ENCODE data around the gene KRT33B.

KRT33B gene

DNA sequence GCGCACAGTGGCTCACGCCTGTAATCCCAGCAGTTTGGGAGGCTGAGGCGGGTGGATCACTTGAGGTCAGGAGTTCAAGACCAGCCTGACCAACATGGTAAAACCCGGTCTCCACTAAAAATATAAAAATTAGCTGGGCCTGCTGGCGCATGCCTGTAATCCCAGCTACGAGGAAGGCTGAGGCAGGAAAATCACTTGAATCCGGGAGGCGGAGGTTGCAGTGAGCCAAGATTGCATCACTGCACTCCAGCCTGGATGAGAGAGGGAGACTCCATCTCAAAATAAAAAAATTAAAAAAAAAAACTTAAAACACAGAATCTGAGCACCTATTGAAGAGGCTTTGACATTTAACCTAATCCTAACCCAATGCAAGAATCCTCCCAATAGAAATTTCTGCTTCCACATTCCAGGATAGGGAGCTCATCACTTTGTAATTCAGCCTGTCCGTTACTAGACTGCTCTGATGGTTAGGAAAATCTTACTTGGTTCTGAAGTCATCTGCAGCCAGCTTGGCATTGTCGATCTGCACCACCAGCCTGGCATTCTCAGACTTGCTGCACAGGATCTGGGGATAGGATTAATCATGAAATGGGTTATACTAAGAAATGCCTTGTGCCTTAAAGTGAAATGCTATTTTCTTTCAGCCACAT, 2.1 kb downstream of the KRT33B start:
- Histone ChIP-seq H3K27me3 (ENCODE audit: low read depth, low read length) (peaks cover 22% of the 10 kb centered on the region), H4K20me1 (ENCODE audit: insufficient read depth, low read length) (no peaks in the 10 kb centered on the region), H3K79me2 (ENCODE audit: low read length) (no peaks in the 10 kb centered on the region), H3K4me2 (ENCODE audit: low read length) (no peak overlapping the region), H3K4me3 (ENCODE audit: low read length) (no peak overlapping the region), H2AFZ (ENCODE audit: low read depth, low read length) (no peak overlapping the region), H3K9me3 (ENCODE audit: insufficient read depth, low read length) (no peaks in the 10 kb centered on the region), H3K4me1 (ENCODE audit: low read length) (no peaks in the 10 kb centered on the region), H3K27ac (ENCODE audit: low read length) (no peak overlapping the region), H3K36me3 (replicated peaks; ENCODE audit: low read depth, low read length) (no peaks in the 10 kb centered on the region), H3K9ac (ENCODE audit: low read length) (no peak overlapping the region)
- TF ChIP-seq, protein P1, sequence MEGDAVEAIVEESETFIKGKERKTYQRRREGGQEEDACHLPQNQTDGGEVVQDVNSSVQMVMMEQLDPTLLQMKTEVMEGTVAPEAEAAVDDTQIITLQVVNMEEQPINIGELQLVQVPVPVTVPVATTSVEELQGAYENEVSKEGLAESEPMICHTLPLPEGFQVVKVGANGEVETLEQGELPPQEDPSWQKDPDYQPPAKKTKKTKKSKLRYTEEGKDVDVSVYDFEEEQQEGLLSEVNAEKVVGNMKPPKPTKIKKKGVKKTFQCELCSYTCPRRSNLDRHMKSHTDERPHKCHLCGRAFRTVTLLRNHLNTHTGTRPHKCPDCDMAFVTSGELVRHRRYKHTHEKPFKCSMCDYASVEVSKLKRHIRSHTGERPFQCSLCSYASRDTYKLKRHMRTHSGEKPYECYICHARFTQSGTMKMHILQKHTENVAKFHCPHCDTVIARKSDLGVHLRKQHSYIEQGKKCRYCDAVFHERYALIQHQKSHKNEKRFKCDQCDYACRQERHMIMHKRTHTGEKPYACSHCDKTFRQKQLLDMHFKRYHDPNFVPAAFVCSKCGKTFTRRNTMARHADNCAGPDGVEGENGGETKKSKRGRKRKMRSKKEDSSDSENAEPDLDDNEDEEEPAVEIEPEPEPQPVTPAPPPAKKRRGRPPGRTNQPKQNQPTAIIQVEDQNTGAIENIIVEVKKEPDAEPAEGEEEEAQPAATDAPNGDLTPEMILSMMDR (IDR thresholded peaks at IDR 0.05; ENCODE audit: low read depth, low read length) = no peak
- no peak for TF ChIP-seq EZH2phosphoT487 (IDR thresholded peaks at IDR 0.05; ENCODE audit: low read depth)

DNA sequence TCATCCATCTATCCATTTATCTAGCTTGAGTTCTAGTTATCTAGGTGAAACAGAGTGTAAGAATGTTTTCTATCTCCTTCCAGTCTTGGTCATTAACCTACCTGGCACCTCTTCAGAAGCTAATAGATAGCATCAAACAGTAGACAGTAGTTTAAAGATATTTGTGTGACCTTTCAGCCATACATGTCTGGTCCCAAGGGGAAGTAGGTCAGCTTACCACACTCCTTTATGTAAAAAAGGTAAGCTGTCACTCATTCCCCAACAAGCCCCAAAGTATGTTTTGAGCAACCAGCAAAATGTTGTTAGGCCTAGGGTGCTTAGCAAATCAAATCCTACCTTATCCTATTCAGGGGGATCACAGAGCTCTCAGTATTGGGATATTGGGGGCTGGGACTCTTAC, 3.5 kb downstream of the KRT33B start:
- Histone ChIP-seq H3K4me3 (ENCODE audit: low read length) (no peak overlapping the region), H3K4me2 (ENCODE audit: low read length) (no peak overlapping the region), H3K27me3 (ENCODE audit: low read depth, low read length) (peaks cover 11% of the 10 kb centered on the region), H3K9ac (ENCODE audit: low read length) (no peak overlapping the region), H3K36me3 (replicated peaks; ENCODE audit: low read depth, low read length) (no peaks in the 10 kb centered on the region), H2AFZ (ENCODE audit: low read depth, low read length) (no peak overlapping the region), H3K9me3 (ENCODE audit: insufficient read depth, low read length) (no peaks in the 10 kb centered on the region), H3K4me1 (ENCODE audit: low read length) (no peaks in the 10 kb centered on the region), H3K27ac (ENCODE audit: low read length) (no peak overlapping the region), H3K79me2 (ENCODE audit: low read length) (no peaks in the 10 kb centered on the region), H4K20me1 (ENCODE audit: insufficient read depth, low read length) (no peaks in the 10 kb centered on the region)
- no peak for TF ChIP-seq EZH2phosphoT487 (IDR thresholded peaks at IDR 0.05; ENCODE audit: low read depth)
- TF ChIP-seq, protein P1 (IDR thresholded peaks at IDR 0.05; ENCODE audit: low read depth, low read length) = no peak

DNA sequence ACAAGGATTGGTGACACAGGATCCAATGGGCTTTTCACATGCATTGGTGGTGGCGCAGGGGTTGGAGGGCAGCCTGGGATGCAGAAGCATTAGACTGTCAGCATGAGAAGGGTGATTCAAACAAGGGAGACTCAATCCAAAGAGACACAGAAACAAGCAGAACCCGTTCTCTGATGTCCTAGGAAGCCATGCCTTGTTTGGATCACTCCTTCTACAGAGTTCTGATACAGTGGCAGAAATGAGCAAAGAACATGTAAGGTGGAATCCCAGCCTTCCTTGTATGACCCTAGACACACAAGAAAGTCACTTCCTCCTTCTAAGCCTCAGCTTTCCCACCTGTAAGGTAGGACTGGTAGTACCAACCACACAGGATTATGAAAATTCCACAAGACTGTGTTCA, 5.7 kb downstream of the KRT33B start:
- H3K4me1 ChIP-seq (ENCODE audit: low read length) = no peaks in the 10 kb centered on the region

DNA sequence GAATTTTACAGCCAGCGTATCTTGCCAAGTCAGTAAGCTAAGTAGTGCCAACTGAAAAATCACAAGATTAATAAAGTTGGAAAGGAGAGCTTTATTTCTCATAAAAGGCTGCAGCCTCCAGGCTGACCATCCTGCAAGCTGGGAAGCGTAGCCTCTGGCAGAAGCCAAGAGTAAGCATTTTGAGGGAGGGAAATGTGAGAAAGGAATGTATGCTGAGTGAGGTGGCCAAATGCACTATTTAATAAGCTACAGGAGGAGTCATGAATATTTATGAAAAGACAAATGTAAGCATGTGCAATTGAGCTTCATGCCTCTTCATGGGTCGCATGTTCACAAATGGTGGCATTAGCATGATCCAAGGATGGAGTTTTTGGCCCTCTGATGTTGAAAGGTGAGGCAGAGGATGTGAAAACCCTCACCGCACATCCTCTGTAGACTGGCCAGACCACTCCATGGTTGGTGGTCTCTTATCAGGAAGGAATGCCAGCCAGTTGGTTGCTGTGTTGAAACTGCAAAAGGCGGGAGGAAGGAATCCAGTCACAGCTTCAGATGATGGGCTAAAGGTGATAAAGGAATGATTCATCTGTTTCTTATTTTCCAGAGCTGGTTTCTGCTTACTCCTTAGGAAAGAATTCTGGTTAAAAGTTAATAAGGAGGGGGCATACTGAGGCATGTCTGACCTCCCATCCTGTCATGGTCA, 9.2 kb downstream of the KRT33B start:
- no peak overlapping the region for H3K4me2 ChIP-seq (ENCODE audit: low read length)
- no peaks in the 10 kb centered on the region for H3K36me3 ChIP-seq (replicated peaks; ENCODE audit: low read depth, low read length)
- TF ChIP-seq, protein P1 (IDR thresholded peaks at IDR 0.05; ENCODE audit: low read depth, low read length) = no peak
- no peak for TF ChIP-seq EZH2phosphoT487 (IDR thresholded peaks at IDR 0.05; ENCODE audit: low read depth)
- no peak overlapping the region for H3K27ac ChIP-seq (ENCODE audit: low read length)
- peaks cover 9% of the 10 kb centered on the region; the same call in 1 of the 2 replicates for H3K27me3 ChIP-seq (ENCODE audit: low read depth, low read length)
- H2AFZ ChIP-seq (ENCODE audit: low read depth, low read length) = no peak overlapping the region
- no peaks in the 10 kb centered on the region for H3K9me3 ChIP-seq (ENCODE audit: insufficient read depth, low read length)
- no peaks in the 10 kb centered on the region for H3K4me1 ChIP-seq (ENCODE audit: low read length)
- H4K20me1 ChIP-seq (ENCODE audit: insufficient read depth, low read length) = no peaks in the 10 kb centered on the region
- no peak overlapping the region for H3K9ac ChIP-seq (ENCODE audit: low read length)
- H3K79me2 ChIP-seq (ENCODE audit: low read length) = no peaks in the 10 kb centered on the region
- H3K4me3 ChIP-seq (ENCODE audit: low read length) = no peak overlapping the region

More for the DNA sequence above, 5.7 kb downstream of the KRT33B start:
- H3K36me3 ChIP-seq (replicated peaks; ENCODE audit: low read depth, low read length) = no peaks in the 10 kb centered on the region
- H3K9me3 ChIP-seq (ENCODE audit: insufficient read depth, low read length) = no peaks in the 10 kb centered on the region
- no peak overlapping the region for H3K27ac ChIP-seq (ENCODE audit: low read length)
- no peak for TF ChIP-seq EZH2phosphoT487 (IDR thresholded peaks at IDR 0.05; ENCODE audit: low read depth)
- TF ChIP-seq, protein P1 (IDR thresholded peaks at IDR 0.05; ENCODE audit: low read depth, low read length) = no peak
- H3K9ac ChIP-seq (ENCODE audit: low read length) = no peak overlapping the region
- H3K4me2 ChIP-seq (ENCODE audit: low read length) = no peak overlapping the region
- no peak overlapping the region for H3K4me3 ChIP-seq (ENCODE audit: low read length)
- H3K27me3 ChIP-seq (ENCODE audit: low read depth, low read length) = peaks cover 4% of the 10 kb centered on the region; the same call in 1 of the 2 replicates
- H4K20me1 ChIP-seq (ENCODE audit: insufficient read depth, low read length) = no peaks in the 10 kb centered on the region
- no peaks in the 10 kb centered on the region for H3K79me2 ChIP-seq (ENCODE audit: low read length)
- no peak overlapping the region for H2AFZ ChIP-seq (ENCODE audit: low read depth, low read length)
